GM18502 (cell line): ENCODE data around the gene HIP1R.

ENCODE experiments used
- ATAC-seq: cut with Tn5 transposase; IDR thresholded peaks from one replicate; pipeline ENCODE4 v1.9.1; 2021; ENCODE audit warnings: mild to moderate bottlenecking; ENCODE audit not compliant: unreplicated experiment, poor library complexity

HIP1R gene

DNA sequence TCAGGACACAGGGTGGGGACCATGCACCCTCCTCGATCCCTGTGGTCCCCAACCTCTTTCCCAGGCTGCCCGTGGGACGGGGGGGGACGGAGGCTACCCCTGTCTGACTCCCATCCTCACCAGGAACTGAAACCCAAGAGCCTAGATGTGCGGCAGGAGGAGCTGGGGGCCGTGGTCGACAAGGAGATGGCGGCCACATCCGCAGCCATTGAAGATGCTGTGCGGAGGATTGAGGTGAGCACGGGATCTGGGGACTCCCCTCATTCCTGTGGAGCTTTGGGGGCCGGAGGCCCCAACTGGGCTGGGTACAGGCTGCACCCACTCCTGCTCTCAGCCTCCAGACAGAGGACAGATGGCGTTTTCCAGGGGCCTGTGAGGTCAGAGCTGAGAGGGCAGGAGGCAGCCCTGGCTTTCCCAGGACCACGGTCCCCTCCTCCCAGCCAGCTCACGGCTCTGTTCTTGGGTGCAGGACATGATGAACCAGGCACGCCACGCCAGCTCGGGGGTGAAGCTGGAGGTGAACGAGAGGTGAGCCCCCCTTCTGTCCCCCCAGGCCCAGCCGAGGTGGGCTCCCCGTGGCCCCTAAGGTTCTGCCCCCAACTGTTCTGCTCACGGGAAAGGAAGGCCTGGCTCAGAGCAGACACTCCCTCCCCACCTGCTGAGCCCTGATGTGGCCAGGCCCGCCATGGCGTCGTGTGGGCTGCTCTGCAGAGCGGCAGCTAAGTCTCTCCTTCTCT, 24.2 kb downstream of the HIP1R start:
- ATAC-seq: no peak

DNA sequence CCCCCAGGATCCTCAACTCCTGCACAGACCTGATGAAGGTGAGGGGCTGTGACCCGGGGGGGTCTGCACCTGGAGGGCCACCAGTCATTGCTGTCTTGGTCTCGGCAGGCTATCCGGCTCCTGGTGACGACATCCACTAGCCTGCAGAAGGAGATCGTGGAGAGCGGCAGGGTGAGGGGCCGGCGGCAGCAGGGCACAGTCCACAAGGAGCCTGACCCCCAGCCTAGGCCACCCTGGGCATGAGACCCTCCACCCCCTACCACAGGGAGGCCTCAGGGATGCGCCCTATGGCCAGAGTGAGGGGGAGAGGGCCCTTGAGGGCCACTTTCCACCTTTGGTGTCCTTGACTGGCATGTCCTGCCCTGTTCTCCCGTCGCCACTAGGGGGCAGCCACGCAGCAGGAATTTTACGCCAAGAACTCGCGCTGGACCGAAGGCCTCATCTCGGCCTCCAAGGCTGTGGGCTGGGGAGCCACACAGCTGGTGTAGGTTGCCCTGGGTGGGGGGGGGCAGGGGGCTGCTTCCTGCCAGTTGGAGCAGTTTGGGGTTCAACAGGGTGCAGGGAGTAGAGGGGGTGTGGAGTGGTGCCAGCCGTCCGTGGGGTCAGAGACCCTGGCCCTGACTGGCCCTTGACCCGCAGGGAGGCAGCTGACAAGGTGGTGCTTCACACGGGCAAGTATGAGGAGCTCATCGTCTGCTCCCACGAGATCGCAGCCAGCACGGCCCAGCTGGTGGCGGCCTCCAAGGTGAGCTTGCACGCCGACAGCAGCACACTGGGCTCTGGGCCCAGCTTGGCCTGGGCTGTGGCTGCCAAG, 25.0 kb downstream of the HIP1R start:
- ATAC-seq: no peak

DNA sequence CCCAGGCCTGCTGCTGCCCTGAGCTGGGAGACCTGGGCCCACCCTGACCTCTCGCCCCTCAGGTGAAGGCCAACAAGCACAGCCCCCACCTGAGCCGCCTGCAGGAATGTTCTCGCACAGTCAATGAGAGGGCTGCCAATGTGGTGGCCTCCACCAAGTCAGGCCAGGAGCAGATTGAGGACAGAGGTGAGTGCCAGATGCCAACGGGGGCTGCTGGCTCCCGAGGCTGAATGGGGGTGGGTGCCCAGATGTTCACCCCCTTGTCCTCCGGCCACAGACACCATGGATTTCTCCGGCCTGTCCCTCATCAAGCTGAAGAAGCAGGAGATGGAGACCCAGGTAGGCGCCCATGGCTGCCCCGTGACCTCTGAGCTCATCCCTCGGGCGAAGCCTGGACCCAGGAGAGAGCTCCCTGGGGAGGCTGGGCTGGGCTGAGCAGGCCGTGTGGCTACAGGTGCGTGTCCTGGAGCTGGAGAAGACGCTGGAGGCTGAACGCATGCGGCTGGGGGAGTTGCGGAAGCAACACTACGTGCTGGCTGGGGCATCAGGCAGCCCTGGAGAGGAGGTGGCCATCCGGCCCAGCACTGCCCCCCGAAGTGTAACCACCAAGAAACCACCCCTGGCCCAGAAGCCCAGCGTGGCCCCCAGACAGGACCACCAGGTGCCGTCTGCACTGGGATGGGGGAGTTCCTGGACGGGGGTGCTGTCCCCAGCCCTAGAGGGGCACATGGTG, 25.8 kb downstream of the HIP1R start:
- ATAC-seq: no peak

DNA sequence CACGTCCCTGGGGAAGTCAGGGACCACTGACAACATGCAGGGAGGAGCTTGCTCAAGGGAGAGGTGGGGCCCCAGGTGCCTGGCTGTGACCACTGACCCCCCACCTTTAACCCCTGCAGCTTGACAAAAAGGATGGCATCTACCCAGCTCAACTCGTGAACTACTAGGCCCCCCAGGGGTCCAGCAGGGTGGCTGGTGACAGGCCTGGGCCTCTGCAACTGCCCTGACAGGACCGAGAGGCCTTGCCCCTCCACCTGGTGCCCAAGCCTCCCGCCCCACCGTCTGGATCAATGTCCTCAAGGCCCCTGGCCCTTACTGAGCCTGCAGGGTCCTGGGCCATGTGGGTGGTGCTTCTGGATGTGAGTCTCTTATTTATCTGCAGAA, 26.3 kb downstream of the HIP1R start:
- ATAC-seq: no peak

DNA sequence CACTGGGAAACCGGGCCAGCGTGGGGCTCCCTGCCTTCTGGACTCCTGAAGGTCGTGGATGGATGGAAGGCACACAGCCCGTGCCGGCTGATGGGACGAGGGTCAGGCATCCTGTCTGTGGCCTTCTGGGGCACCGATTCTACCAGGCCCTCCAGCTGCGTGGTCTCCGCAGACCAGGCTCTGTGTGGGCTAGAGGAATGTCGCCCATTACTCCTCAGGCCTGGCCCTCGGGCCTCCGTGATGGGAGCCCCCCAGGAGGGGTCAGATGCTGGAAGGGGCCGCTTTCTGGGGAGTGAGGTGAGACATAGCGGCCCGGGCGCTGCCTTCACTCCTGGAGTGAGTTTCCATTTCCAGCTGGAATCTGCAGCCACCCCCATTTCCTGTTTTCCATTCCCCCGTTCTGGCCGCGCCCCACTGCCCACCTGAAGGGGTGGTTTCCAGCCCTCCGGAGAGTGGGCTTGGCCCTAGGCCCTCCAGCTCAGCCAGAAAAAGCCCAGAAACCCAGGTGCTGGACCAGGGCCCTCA, 26.9 kb downstream of the HIP1R start:
- no peak for ATAC-seq

DNA sequence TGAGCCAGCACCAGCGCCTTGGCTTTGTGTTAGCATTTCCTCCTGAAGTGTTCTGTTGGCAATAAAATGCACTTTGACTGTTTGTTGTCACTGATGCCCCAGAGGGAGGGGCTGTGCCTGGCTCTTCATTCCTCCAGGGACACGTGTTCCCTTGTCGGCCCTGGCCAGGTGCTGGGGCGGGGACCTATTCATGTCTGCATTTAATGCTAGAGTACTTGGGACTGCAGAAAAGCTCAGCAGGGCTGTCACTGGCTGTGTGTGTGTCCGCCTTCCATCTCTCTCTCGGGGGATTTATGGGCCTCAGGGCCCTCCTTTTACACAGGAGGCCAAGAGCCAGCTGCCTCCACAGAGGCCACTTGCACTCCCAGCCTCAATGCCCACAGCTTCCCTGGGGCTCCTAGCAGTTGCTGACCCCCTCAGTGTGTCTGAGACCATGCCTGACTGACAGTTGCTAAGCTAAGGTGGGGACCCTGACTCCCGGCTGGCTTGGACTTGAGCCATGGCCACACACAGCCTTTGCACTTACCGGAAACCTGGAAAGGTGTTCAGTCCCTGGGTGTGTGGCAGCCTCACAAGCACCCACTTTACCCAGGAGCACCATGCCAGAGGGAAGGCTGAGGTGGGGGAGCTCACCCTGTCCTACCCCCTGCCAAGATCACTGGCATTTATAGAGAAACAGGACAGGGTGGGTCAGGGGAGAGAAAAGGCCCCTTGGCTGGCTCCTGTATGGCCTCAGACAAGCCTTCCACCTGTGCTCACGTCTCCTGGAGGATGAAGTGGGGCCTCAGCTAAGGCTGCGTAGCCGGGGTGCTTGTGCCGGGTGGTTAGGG, 27.8 kb downstream of the HIP1R start:
- no peak for ATAC-seq

DNA sequence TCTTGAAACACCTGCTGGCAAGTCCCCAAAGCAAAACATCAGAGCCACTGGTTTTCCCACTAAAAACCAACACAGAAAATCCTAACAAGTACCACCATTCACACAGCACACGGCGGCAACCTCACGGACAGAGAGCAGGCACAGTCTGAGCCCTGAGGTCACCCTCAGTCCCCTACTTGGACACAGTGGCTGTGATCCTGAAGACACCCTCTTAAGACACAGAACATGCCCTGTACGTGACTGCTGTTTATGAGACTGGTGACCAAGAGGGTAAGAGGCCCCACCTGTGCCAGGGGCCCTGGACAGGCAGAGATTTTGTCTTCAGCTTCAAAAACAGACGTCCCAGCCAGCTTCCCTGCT, 29.6 kb downstream of the HIP1R start:
- ATAC-seq: no peak

DNA sequence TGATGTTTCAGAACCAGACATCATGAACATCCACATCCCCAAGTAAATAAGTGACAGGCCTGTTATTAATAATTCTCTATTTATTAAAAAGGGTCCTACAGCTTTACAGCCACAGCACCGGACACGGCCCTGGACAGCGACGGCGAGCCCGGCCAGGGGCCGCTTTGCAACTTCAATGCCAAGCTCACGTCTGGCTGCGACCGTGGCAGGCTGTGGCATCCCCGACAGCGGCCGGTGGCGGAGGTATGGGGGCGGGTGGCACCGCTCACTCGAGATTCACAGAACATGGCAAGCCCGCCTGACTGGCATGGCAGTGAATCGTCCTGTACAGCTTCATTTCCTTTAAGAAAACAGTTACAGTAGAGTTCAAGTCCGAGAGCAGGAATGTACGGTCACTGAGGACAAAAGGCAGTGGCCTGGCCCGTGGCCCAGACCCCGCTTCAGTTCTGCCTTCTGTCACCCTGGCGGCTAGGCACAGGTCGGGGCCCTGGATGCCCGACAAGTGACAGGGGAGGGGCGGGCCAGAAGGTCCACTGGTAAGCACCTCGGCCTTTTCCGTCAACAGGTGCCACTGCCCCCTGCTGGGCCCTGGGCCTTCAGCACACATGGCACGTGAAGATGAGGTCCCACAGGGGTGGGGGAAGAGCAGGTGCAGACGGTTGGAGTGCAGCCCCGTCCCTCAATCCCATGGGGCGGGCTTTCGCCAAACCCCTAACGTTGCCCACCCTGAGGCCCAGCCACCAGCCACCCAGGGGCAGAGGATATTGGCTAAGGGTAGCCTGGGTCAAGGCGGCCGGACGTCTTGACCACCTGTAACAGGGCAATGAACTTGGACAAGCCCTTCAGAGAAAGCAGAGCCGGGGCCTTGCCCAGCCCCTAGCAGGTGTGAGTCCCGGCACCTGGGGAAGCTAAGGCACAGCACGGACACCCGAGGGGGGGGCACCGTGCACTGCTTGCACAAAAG, 30.3 kb downstream of the HIP1R start:
- no peak for ATAC-seq

DNA sequence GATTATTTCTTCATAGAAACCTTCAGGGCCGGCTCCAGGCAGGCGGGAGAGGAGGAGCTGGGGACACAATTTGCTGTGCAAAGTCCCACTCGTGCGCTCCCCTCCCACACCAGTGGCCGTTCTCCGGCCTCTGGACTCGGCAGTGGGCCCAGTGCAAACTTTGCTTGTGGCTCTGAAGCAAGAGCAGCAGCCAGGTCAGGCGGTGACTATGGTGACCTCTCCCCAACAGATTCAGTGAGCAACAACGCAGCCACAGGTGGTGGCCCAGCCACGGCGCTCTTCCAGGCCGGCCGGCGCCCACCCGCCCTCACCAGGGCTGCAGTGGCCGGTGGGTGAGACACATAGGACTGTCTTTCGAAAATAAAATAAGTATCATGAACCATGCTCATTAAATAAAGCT, 31.1 kb downstream of the HIP1R start:
- no peak for ATAC-seq

DNA sequence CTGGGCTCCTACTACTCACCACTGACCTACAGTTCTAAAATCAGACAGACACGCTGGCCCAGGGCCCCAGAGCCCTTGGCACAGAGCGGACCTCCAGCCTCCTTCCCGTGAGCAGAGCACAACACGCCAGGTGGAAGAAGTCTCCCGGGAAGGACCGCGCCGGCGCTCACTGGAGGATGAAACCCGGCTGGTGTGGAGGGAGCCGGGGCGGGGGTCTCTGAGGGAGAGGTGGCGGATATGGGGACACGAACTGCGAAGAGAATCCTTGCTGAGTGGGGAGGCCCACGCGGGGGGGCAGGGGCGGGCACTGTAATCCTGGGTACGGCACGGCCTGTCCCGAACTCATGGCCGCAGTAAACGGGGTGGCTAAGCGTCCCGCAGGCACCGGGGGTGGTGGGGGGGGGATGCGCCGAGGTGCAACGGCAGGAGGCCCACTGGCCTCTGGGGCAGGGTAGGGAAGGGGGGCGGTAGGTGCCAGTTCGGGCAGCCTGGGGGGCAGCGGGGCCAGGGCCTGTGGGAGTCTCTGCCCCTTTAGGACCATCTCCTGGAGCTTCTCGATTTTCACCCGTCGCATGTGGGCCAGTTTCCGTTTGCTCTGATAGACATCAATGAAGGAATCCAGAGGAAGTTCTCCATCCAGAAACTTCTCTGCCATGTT, 31.8 kb downstream of the HIP1R start:
- ATAC-seq: no peak

DNA sequence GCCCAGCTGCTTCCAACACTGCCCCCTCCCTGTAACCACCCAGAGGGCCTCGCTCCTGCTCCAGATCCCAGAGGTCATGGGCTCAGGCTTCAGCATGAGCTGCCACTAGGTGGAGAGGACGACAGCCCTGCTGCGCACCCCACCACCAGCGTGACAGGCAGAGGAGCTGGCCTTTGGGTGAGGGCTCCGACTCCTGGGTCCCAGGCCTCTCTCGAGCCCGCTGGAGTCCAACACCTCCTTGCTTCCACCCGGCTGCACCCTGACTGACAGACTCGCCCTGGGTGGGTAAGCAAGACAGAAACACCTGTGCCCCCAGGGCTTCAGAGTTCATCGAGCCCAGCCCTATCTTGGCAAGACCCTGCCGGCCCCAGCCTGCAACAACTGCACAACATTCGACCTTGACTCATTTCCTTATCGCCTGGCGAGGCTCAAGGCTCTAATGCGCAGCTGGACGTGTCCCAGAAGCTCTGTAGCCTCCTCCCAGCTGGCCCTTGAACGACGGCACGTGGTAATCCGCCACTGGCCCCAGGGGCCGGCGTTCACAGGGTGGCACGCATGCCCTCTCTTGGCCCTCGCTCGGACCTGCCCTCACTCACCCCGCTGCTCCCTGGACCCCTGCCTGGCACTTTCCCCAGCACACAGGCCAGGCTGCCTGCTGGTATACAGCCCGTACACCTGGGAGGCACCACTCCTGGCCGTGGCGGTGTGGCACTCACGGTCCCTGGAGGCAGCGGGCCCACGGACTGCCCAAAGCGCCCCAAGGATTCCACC, 32.6 kb downstream of the HIP1R start:
- ATAC-seq: no peak

DNA sequence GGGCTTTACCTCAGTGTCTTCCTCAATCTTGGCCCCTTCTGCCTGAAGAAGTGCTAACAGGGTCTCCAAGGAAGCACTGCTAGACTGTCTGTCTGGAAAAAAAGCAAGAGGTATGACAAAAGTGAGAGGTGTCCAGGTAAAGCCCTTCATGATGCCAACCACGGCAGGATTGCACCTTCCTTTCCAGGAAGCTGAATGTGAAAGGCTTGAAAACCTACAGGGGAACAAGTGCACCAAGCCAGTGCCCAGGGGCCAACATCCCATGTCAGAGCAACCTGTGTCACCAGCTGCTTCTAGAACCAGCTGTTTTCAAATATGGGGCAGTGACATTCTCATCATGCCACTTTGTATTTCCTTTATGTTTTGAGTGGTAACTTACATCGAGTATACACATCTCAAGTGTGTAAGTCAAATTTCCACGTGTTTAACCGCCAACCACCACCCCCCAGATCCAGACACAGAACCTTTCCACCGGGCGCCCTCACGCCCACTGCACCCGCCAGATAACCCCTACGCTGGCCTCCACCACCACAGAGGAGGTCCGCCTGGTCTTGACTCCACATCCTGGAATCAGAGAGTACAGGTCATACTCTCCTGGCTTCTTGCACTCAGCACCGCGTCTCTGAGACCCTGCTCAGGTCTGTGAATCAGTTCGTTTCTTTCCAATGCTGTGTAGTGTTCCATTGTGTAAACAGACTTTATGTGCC, 33.4 kb downstream of the HIP1R start:
- ATAC-seq: no peak

DNA sequence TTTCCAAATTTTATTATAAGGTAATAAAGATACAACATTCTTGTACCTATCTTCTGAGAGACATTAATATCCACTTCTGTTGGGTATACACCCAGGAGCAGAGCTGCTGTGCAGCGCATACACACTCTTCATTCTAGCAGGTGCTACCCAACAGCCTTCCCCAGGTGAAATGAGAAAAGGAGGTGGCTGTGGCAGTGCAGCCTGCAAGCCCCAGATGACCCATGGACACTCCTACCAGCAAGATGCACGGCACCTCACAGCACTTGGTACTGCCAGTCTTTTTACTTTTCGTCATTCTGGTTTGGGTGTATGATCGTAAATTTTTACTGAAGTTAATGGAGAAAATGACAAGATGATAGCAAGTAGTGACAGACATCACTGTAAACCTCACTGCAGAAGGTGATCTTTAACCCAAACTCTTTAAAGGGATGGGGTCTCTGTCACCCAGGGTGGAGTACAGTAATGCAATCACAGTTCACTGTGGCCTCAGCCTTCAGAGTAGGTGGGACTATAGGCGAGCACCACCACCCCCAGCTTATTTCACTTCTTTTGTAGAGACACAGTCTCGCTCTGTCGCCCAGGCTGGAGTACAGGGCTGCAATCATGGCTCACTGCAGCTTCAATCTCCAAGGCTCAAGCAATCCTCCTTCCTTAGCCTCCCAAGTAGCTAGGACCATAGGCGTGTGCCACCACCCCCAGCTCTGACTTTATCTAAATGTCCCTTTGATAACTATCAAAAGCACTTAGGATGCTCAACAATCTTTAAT, 34.1 kb downstream of the HIP1R start:
- no peak for ATAC-seq

DNA sequence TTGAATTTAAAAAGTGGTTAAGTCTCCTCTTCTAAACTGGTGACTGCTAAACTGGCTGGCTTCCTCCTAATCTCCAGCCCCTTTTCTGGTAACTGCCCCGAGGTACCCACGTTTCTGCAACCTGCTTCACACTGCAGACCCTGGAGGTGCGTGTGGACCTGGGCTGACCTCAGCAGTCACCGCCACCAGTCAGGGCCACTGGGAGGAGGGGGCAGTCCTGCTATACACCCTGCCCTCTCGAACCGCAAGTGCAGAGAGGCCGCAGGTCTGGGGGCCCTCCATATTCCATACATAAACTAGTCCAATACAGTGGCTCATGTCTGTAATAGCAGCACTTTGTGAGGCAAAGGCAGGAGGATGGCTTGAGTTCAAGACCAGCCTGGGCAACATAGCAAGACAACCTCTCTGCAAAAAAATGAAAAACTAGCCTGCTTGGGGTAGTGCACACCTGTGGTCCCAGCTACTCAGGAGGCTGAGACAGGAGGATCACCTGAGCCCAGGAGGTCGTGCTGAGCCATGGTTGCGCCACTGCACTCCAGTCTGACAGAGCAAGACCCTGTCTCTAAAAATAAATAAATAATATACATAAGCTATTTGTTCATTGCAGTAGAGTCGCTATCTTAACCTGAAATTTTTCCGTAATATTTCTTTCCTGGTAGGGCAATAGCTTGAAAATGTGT, 35.0 kb downstream of the HIP1R start:
- ATAC-seq: no peak

DNA sequence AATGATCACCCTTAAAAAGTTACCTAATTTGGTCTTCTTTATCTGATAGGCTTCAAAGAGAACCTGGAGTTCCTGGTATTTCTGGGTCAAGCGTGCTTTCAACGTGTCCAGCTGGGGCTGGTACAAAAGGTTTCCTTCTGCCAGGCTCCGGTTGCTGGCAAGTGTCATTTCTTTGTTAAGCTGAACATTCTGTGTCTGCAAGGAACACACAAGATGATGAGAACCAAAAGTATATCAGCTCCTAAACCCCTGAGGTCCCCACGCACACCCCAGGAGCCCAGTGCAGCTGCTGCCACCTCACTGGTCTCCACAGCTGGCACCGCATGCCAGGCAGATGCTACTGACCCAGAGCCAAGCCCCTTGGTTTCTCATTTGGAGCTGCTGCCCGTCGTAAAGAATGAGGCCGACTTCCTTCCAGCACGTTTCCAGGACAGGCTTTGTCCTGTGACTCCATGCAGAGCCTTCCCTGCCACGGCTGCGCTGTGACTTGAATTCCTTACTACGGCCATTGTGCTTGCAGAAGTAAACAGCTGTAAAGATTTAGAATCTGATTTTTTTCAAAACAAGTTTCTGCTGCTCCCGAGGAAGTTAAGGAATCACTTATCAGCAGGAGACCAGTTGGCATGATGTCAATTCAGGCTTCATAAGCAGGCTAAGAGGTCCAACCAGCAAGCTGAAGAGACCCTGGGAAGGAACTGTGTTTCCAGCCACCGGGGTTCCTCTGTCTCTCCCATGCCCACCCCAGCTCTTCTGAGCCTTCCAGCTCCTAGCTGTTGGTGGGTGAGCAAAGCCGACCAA, 35.8 kb downstream of the HIP1R start:
- no peak for ATAC-seq
